Measurements from ENCODE around the gene METTL21C.

METTL21C gene

GRCh38 chr13:102690883-102691282 lies 4.0 kb downstream of the METTL21C start:
- TF ChIP-seq CTCF (IDR thresholded peaks at IDR 0.05), result no peak
- DNase-seq (ENCODE audit: low spot score), result no peak
- H3K4me3 ChIP-seq, result no peak overlapping the region
- no peak overlapping the region for H3K27ac ChIP-seq

- DNase-seq (ENCODE audit: low spot score), result no peak
- Histone ChIP-seq H3K4me3 (no peak overlapping the region), H3K27ac (no peak overlapping the region)
- TF ChIP-seq CTCF (IDR thresholded peaks at IDR 0.05), result no peak
Observed at GRCh38 chr13:102688306-102688973, 6.4 kb downstream of the METTL21C start.

- TF ChIP-seq CTCF (IDR thresholded peaks at IDR 0.05), result no peak
- no peak for DNase-seq (ENCODE audit: low spot score)
- no peak overlapping the region for H3K4me3 ChIP-seq
- no peak overlapping the region for H3K27ac ChIP-seq
Observed at GRCh38 chr13:102687520-102687919, 7.3 kb downstream of the METTL21C start.

GRCh38 chr13:102686024-102686423 lies 8.8 kb downstream of the METTL21C start:
- no peak for TF ChIP-seq CTCF (IDR thresholded peaks at IDR 0.05)
- DNase-seq (ENCODE audit: low spot score), result no peak
- no peak overlapping the region for H3K27ac ChIP-seq
- H3K4me3 ChIP-seq, result no peak overlapping the region

GRCh38 chr13:102683637-102684036 lies 11.2 kb downstream of the METTL21C start:
- no peak overlapping the region for H3K27ac ChIP-seq
- TF ChIP-seq CTCF (IDR thresholded peaks at IDR 0.05), result no peak
- H3K4me3 ChIP-seq, result no peak overlapping the region
- no peak for DNase-seq (ENCODE audit: low spot score)

GRCh38 chr13:102682727-102683126 lies 12.1 kb downstream of the METTL21C start:
- no peak for DNase-seq (ENCODE audit: low spot score)
- no peak overlapping the region for H3K27ac ChIP-seq
- no peak for TF ChIP-seq CTCF (IDR thresholded peaks at IDR 0.05)
- no peak overlapping the region for H3K4me3 ChIP-seq

- no peak for DNase-seq (ENCODE audit: low spot score)
Observed at GRCh38 chr13:102682211-102682610, 12.6 kb downstream of the METTL21C start.

More at GRCh38 chr13:102682211-102682610, 12.6 kb downstream of the METTL21C start:
- TF ChIP-seq CTCF (IDR thresholded peaks at IDR 0.05), result no peak
- Histone ChIP-seq H3K27ac (no peak overlapping the region), H3K4me3 (no peak overlapping the region)

Measured in coronary artery (tissue), 2 donors.